Progenitor cell of endocrine pancreas (in vitro differentiated cells): Measurements from ENCODE around the gene FBXO41. TPM values are rescaled to one million over a fixed set of nuclear protein-coding genes. Genes with fewer than 3 reads are reported as not detected.

Experiments used
- DNase-seq: peaks from one replicate; pipeline ENCODE4 v3.0.0; 2021; ENCODE audit warnings: low spot score; ENCODE audit not compliant: unreplicated experiment
- H3K27ac Mint-ChIP-seq: 2 replicates; pipeline ENCODE4 v1.8.0; 2021; ENCODE audit warnings: mild to moderate bottlenecking, moderate library complexity, mixed read lengths
- H3K27me3 Mint-ChIP-seq: 2 replicates; pipeline ENCODE4 v1.8.0; 2021; ENCODE audit warnings: mixed read lengths
- H3K36me3 Mint-ChIP-seq: 2 replicates; pipeline ENCODE4 v1.8.0; 2022; ENCODE audit warnings: mixed read lengths; ENCODE audit not compliant: insufficient read depth
- H3K4me1 Mint-ChIP-seq: 2 replicates; pipeline ENCODE4 v1.8.0; 2021; ENCODE audit warnings: low read depth, mixed read lengths
- H3K4me3 Mint-ChIP-seq: 2 replicates; pipeline ENCODE4 v1.8.0; 2021; ENCODE audit warnings: low read depth, mild to moderate bottlenecking, moderate library complexity, mixed read lengths
- H3K9me3 Mint-ChIP-seq: 2 replicates; pipeline ENCODE4 v1.8.0; 2021; ENCODE audit warnings: low read depth, mixed read lengths
- CTCF ChIP-seq: fragments of 200-600 bp; sonication (generic); IDR thresholded peaks from one replicate; pipeline ENCODE4 v1.5.0; 2021; ENCODE audit warnings: antibody characterized with exemption, mild to moderate bottlenecking; ENCODE audit not compliant: unreplicated experiment
- total RNA-seq: library from RNA; stranded (reverse); gene quantifications from 2 replicates; pipeline ENCODE4 v1.2.1, GENCODE V29; 2021

Gene FBXO41
- total RNA-seq, 1 donor from 2014 or later, result 7.4 TPM

- Mint-ChIP-seq H3K4me3 (no peak overlapping the region), H3K4me1 (peaks cover 8% of the 10 kb centered on the region), H3K27me3 (no peaks in the 10 kb centered on the region), H3K36me3 (peaks cover 3% of the 10 kb centered on the region), H3K27ac (no peak overlapping the region), H3K9me3 (no peaks in the 10 kb centered on the region)
- no peak for TF ChIP-seq CTCF
- DNase-seq, result no peak
Measured at GRCh38 chr2:73238149-73238548, 46.1 kb downstream of the FBXO41 start.

- Mint-ChIP-seq H3K27ac (no peak overlapping the region), H3K9me3 (no peaks in the 10 kb centered on the region), H3K4me1 (peaks cover 12% of the 10 kb centered on the region), H3K27me3 (no peaks in the 10 kb centered on the region), H3K4me3 (no peak overlapping the region), H3K36me3 (peaks cover 3% of the 10 kb centered on the region)
- DNase-seq, result no peak
- no peak for TF ChIP-seq CTCF
Measured at GRCh38 chr2:73237168-73237567, 47.1 kb downstream of the FBXO41 start.

GRCh38 chr2:73235315-73236028, 48.8 kb downstream of the FBXO41 start:
- DNase-seq, result no peak
- no peaks in the 10 kb centered on the region for H3K9me3 Mint-ChIP-seq
- peaks cover 2% of the 10 kb centered on the region for H3K36me3 Mint-ChIP-seq
- TF ChIP-seq CTCF, result no peak
- H3K27ac Mint-ChIP-seq, result peak overlapping the region; percentile 98
- H3K27me3 Mint-ChIP-seq, result no peaks in the 10 kb centered on the region
- peaks cover 12% of the 10 kb centered on the region for H3K4me1 Mint-ChIP-seq
- H3K4me3 Mint-ChIP-seq, result peak overlapping the region; percentile 94

GRCh38 chr2:73233932-73234832, 50.1 kb downstream of the FBXO41 start, which contains the start of gene CCT7:
Gene CCT7, plus strand, starts transcription at chr2:73234308. Its CDS starts 71 bp downstream, at chr2:73234379.
- peak; percentile 57 for DNase-seq
- TF ChIP-seq CTCF, result no peak
- H3K4me3 Mint-ChIP-seq, result peak within 1 kb of the TSS; percentile 94
- peaks cover 12% of the 10 kb centered on the region for H3K4me1 Mint-ChIP-seq
- no peaks in the 10 kb centered on the region for H3K27me3 Mint-ChIP-seq
- H3K36me3 Mint-ChIP-seq, result peaks cover 2% of the 10 kb centered on the region
- H3K27ac Mint-ChIP-seq, result peak within 1 kb of the TSS; percentile 98
- no peaks in the 10 kb centered on the region for H3K9me3 Mint-ChIP-seq

- peak within 1 kb of the TSS; percentile 98 for H3K27ac Mint-ChIP-seq
- DNase-seq, result peak; percentile 96
- no peaks in the 10 kb centered on the region for H3K27me3 Mint-ChIP-seq
- H3K4me3 Mint-ChIP-seq, result peak within 1 kb of the TSS; percentile 94
- H3K4me1 Mint-ChIP-seq, result peaks cover 12% of the 10 kb centered on the region
- peaks cover 2% of the 10 kb centered on the region for H3K36me3 Mint-ChIP-seq
- no peak for TF ChIP-seq CTCF
- no peaks in the 10 kb centered on the region for H3K9me3 Mint-ChIP-seq
Measured at GRCh38 chr2:73233154-73233931, 50.9 kb downstream of the FBXO41 start, which contains the start of gene PRADC1. Gene PRADC1, minus strand, starts transcription at chr2:73233239. Its CDS starts 79 bp downstream, at chr2:73233160.
